H1 (cell line): Measurements from ENCODE around the gene DYNC1LI1. TPM values are rescaled to one million over a fixed set of nuclear protein-coding genes. Genes with fewer than 3 reads are reported as not detected.

ENCODE experiments used
- CTCF ChIA-PET: fragments of 300-600 bp; sonication (Branson Sonifier 250); formaldehyde crosslinking; loops from one replicate; lab custom pipeline; 2021; ENCODE audit not compliant: partially characterized antibody; lab: Charles Lee
- POLR2A ChIA-PET: fragments of 300-600 bp; sonication (Branson Sonifier 250); formaldehyde crosslinking; loops from one replicate; lab custom pipeline; 2021; ENCODE audit warnings: inconsistent platforms; ENCODE audit not compliant: partially characterized antibody; lab: Charles Lee
- DNase-seq, 2 experiments: peaks; one replicate each; pipeline versions ENCODE4 v3.0.0 to v3.0.0-alpha.2; 2010 to 2022; ENCODE audit warnings: low spot score in 2 of 2, low read depth in 1 of 2, mixed read lengths in 1 of 2
- FAIRE-seq: peaks from 2 replicates; lab custom pipeline; 2011; peaks lifted over from hg19 to GRCh38; lab: Jason Lieb, UNC
- H2AFZ ChIP-seq: 2 replicates; pipeline ENCODE4 v1.8.1; 2012; ENCODE audit warnings: low read length, inconsistent platforms
- H2AK5ac ChIP-seq: 2 replicates; pipeline ENCODE4 v1.6.1; 2013; ENCODE audit warnings: low read depth, low read length
- H2BK120ac ChIP-seq: replicated peaks from 2 replicates; pipeline ENCODE3; 2013; ENCODE audit warnings: low read depth, low read length, inconsistent platforms
- H2BK12ac ChIP-seq: 2 replicates; pipeline ENCODE4 v1.6.1; 2013; ENCODE audit warnings: low read depth, low read length
- H2BK15ac ChIP-seq: 2 replicates; pipeline ENCODE4 v1.6.1; 2013; ENCODE audit warnings: low read length
- H2BK20ac ChIP-seq: 2 replicates; pipeline ENCODE4 v1.6.1; 2013; ENCODE audit warnings: low read length
- H2BK5ac ChIP-seq: 2 replicates; pipeline ENCODE4 v1.6.1; 2013; ENCODE audit warnings: low read depth, low read length
- H3K14ac ChIP-seq: 2 replicates; pipeline ENCODE4 v1.6.1; 2013; ENCODE audit warnings: inconsistent platforms; ENCODE audit not compliant: insufficient read length
- H3K18ac ChIP-seq: 2 replicates; pipeline ENCODE4 v1.6.1; 2013; ENCODE audit warnings: low read length; ENCODE audit errors: extremely low read depth
- H3K23ac ChIP-seq: 2 replicates; pipeline ENCODE4 v1.6.1; 2013; ENCODE audit warnings: inconsistent platforms; ENCODE audit not compliant: insufficient read length
- H3K23me2 ChIP-seq: 2 replicates; pipeline ENCODE4 v1.6.1; 2013; ENCODE audit warnings: low read depth, low read length
- H3K27ac ChIP-seq: 2 replicates; pipeline ENCODE4 v1.6.1; 2011; ENCODE audit warnings: low read depth, low read length, inconsistent platforms
- H3K27me3 ChIP-seq, 4 experiments: replicated peaks in 1 of 4; 1 replicate in 1 of 4; 2 replicates in 3 of 4; pipeline versions ENCODE4 v1.6.1 to v1.8.1; 2011 to 2013; ENCODE audit warnings: low read length in 3 of 4, mild to moderate bottlenecking in 3 of 4, inconsistent platforms in 2 of 4, mixed read lengths in 2 of 4, moderate library complexity in 1 of 4; ENCODE audit not compliant: control insufficient read depth in 3 of 4, insufficient read depth in 3 of 4; ENCODE audit errors: extremely low read depth in 1 of 4
- H3K36me3 ChIP-seq, 4 experiments: 2 replicates each; pipeline versions ENCODE4 v1.6.1 to v1.8.1; 2011 to 2013; ENCODE audit warnings: mild to moderate bottlenecking in 4 of 4, low read length in 3 of 4, moderate library complexity in 2 of 4, control low read depth in 1 of 4, inconsistent platforms in 1 of 4; ENCODE audit not compliant: insufficient read depth in 4 of 4, control insufficient read depth in 2 of 4
- H3K4ac ChIP-seq: replicated peaks from 2 replicates; pipeline ENCODE3; 2013; ENCODE audit warnings: low read length, low read depth, mixed read lengths, inconsistent platforms; ENCODE audit not compliant: insufficient read length
- H3K4me1 ChIP-seq, 4 experiments: replicated peaks in 1 of 4; 1 replicate in 1 of 4; 2 replicates in 3 of 4; pipeline versions ENCODE4 v1.6.1 to v1.8.1; 2011 to 2013; ENCODE audit warnings: low read length in 3 of 4, inconsistent platforms in 2 of 4, mixed read lengths in 1 of 4; ENCODE audit not compliant: insufficient read depth in 4 of 4, control insufficient read depth in 3 of 4
- H3K4me2 ChIP-seq, 2 experiments: 2 replicates each; pipeline versions ENCODE4 v1.6.1 to v1.8.1; 2011 to 2013; ENCODE audit warnings: low read depth in 2 of 2, low read length in 2 of 2, control low read depth in 1 of 2, inconsistent platforms in 1 of 2, mild to moderate bottlenecking in 1 of 2; ENCODE audit not compliant: insufficient read depth in 1 of 2
- H3K4me3 ChIP-seq, 4 experiments: fragments of 200-600, 300-600 bp in 1 of 4; sonication (generic), shearing (Covaris generic), sonication (Bioruptor Twin) in 1 of 4; 2 replicates each; pipeline versions ENCODE4 v1.5.1 to v1.8.1; 2011 to 2016; ENCODE audit warnings: low read length in 4 of 4, low read depth in 3 of 4, control low read depth in 2 of 4, inconsistent platforms in 2 of 4, mild to moderate bottlenecking in 2 of 4, mixed read lengths in 1 of 4, moderate library complexity in 1 of 4; ENCODE audit not compliant: insufficient read depth in 2 of 4; ENCODE audit errors: extremely low read depth in 1 of 4
- H3K56ac ChIP-seq: replicated peaks from 2 replicates; pipeline ENCODE3; 2013; ENCODE audit warnings: low read depth, mild to moderate bottlenecking, mixed read lengths, low read length, inconsistent platforms; ENCODE audit not compliant: insufficient read length
- H3K79me1 ChIP-seq: 2 replicates; pipeline ENCODE4 v1.6.1; 2013; ENCODE audit warnings: low read depth, low read length, control low read depth
- H3K79me2 ChIP-seq, 2 experiments: 2 replicates each; pipeline versions ENCODE4 v1.6.1 to v1.8.1; 2012 to 2013; ENCODE audit warnings: low read length in 2 of 2, mild to moderate bottlenecking in 2 of 2, inconsistent platforms in 1 of 2; ENCODE audit not compliant: insufficient read depth in 2 of 2, control insufficient read depth in 1 of 2
- H3K9ac ChIP-seq, 4 experiments: replicated peaks in 1 of 4; 1 replicate in 1 of 4; 2 replicates in 3 of 4; pipeline versions ENCODE4 v1.6.1 to v1.8.1; 2011 to 2013; ENCODE audit warnings: low read depth in 3 of 4, low read length in 3 of 4, control low read depth in 2 of 4, mild to moderate bottlenecking in 2 of 4, moderate library complexity in 2 of 4, inconsistent platforms in 1 of 4; ENCODE audit errors: extremely low read depth in 1 of 4
- H3K9me3 ChIP-seq, 2 experiments: 2 replicates each; pipeline versions ENCODE4 v1.6.1 to v1.8.1; 2012 to 2013; ENCODE audit warnings: mild to moderate bottlenecking in 2 of 2, moderate library complexity in 2 of 2, control low read depth in 1 of 2, inconsistent platforms in 1 of 2, low read depth in 1 of 2, low read length in 1 of 2, mixed read lengths in 1 of 2; ENCODE audit not compliant: insufficient read depth in 2 of 2
- H4K20me1 ChIP-seq, 2 experiments: replicated peaks in 1 of 2; 2 replicates each; pipeline versions ENCODE3 to v1.8.1; 2011 to 2013; ENCODE audit warnings: inconsistent platforms in 2 of 2, low read length in 2 of 2, mild to moderate bottlenecking in 1 of 2; ENCODE audit not compliant: insufficient read depth in 2 of 2, control insufficient read depth in 1 of 2
- H4K5ac ChIP-seq: 2 replicates; pipeline ENCODE4 v1.6.1; 2013; ENCODE audit warnings: low read length, low read depth, mixed read lengths, inconsistent platforms; ENCODE audit not compliant: insufficient read length
- H4K8ac ChIP-seq: 2 replicates; pipeline ENCODE4 v1.8.0; 2013; ENCODE audit warnings: mild to moderate bottlenecking, moderate library complexity, low read length, inconsistent platforms; ENCODE audit not compliant: insufficient read depth; ENCODE audit errors: extremely low read depth
- H4K91ac ChIP-seq: replicated peaks from 2 replicates; pipeline ENCODE3; 2013; ENCODE audit warnings: low read length, mixed read lengths, inconsistent platforms; ENCODE audit not compliant: insufficient read length
- BRCA1 ChIP-seq: IDR thresholded peaks from 2 replicates; pipeline ENCODE4 v1.6.1; 2012; ENCODE audit warnings: low read depth, low read length, improper control_type of control experiment
- CBX5 ChIP-seq: fragments of 300-800, 300-1000 bp; sonication (generic); IDR thresholded peaks from 2 replicates; pipeline ENCODE4 v1.7.1; 2016; ENCODE audit warnings: antibody characterized with exemption, low read length, low read depth
- CREB1 ChIP-seq: IDR thresholded peaks from 2 replicates; pipeline ENCODE4 v1.6.1; 2012; ENCODE audit warnings: inconsistent platforms
- GABPA ChIP-seq: IDR thresholded peaks from 2 replicates; pipeline ENCODE4 v1.6.1; 2011; ENCODE audit warnings: mild to moderate bottlenecking, low read length, moderate library complexity, borderline replicate concordance; ENCODE audit not compliant: insufficient read depth
- HDAC2 ChIP-seq, 2 experiments: fragments of 300-600 bp in 1 of 2; sonication (generic) in 1 of 2; IDR thresholded peaks; 2 replicates each; pipeline ENCODE4 v1.6.1; 2011 to 2012; ENCODE audit warnings: low read depth in 2 of 2, low read length in 2 of 2, mild to moderate bottlenecking in 2 of 2, moderate library complexity in 2 of 2, borderline replicate concordance in 1 of 2, inconsistent platforms in 1 of 2
- HDAC6 ChIP-seq: IDR thresholded peaks from one replicate; pipeline ENCODE4 v1.7.1; 2012; ENCODE audit warnings: low read depth, mild to moderate bottlenecking, inconsistent platforms, low read length, moderate library complexity
- KDM5A ChIP-seq: fragments of 200-600 bp; IDR thresholded peaks from 2 replicates; pipeline ENCODE4 v1.7.1; 2012; ENCODE audit warnings: mild to moderate bottlenecking, low read length, inconsistent platforms, mixed read lengths
- POLR2A ChIP-seq, 2 experiments: IDR thresholded peaks; 1 replicate in 1 of 2; 2 replicates in 1 of 2; pipeline ENCODE4 v1.6.1; 2011; ENCODE audit warnings: low read depth in 2 of 2, low read length in 2 of 2, mild to moderate bottlenecking in 2 of 2; ENCODE audit errors: control extremely low read depth in 1 of 2
- POU5F1 ChIP-seq: IDR thresholded peaks from 2 replicates; pipeline ENCODE4 v1.6.1; 2011; ENCODE audit warnings: low read depth, mild to moderate bottlenecking, low read length, moderate library complexity
- RBBP5 ChIP-seq: IDR thresholded peaks from 2 replicates; pipeline ENCODE4 v1.7.1; 2012; ENCODE audit warnings: low read depth, mild to moderate bottlenecking, inconsistent platforms, low read length, moderate library complexity, borderline replicate concordance
- SIX5 ChIP-seq: IDR thresholded peaks from 2 replicates; pipeline ENCODE4 v1.6.1; 2011; ENCODE audit warnings: mild to moderate bottlenecking, low read depth, low read length
- SP1 ChIP-seq: IDR thresholded peaks from 2 replicates; pipeline ENCODE4 v1.6.1; 2011; ENCODE audit warnings: low read depth, low read length
- SP4 ChIP-seq: IDR thresholded peaks from 2 replicates; pipeline ENCODE4 v1.6.1; 2012; ENCODE audit warnings: low read length, inconsistent platforms
- WGBS, 2 experiments: shearing (Covaris generic) in 1 of 2; methylation state at CpG; one replicate each; pipeline versions ENCODE4 v1.1.6 to v1.1.7; 2013 to 2015; ENCODE audit warnings: low lambda C conversion rate in 2 of 2, mixed read lengths in 2 of 2, inconsistent platforms in 1 of 2, low coverage in 1 of 2, missing lambda C conversion rate in 1 of 2; ENCODE audit not compliant: insufficient replicate concordance in 2 of 2, insufficient coverage in 1 of 2, insufficient read length in 1 of 2; ENCODE audit errors: extremely low coverage in 1 of 2, missing lambda C conversion rate in 1 of 2; 5-methylcytosine and 5-hydroxymethylcytosine counted together
- polyA plus RNA-seq, 7 experiments: library from polyadenylated mRNA; depleted of rRNA in 3 of 7; stranded (reverse) in 5 of 7; unstranded in 2 of 7; fragments of >200 nt in 5 of 7; fragments of 200-250 nt in 2 of 7; gene quantifications; 1 replicate in 5 of 7; 2 replicates in 1 of 7; 4 replicates in 1 of 7; pipeline versions ENCODE4 v1.2.1 to v1.2.3, GENCODE V29; 2011 to 2013; ENCODE audit warnings: missing spikeins in 2 of 7, mixed read lengths in 2 of 7
- total RNA-seq: library from RNA; stranded (reverse); fragmentation: NEBNext Ultra II Directional; extraction: Animal tissue kit (Norgen Biotek cat#: 25700); gene quantifications from 2 replicates; pipeline ENCODE4 v1.2.1, GENCODE V29; 2021
- TF ChIP-seq, protein P1 (sequence below): IDR thresholded peaks from 2 replicates; pipeline ENCODE4 v1.6.1; 2012; ENCODE audit warnings: inconsistent platforms

Gene DYNC1LI1
- total and polyA plus RNA-seq, 2 of the 8 experiments (the other 6 are each of a cell fraction or from before 2014, with no cell fraction given), result 13.6 to 45.1 TPM

DNA sequence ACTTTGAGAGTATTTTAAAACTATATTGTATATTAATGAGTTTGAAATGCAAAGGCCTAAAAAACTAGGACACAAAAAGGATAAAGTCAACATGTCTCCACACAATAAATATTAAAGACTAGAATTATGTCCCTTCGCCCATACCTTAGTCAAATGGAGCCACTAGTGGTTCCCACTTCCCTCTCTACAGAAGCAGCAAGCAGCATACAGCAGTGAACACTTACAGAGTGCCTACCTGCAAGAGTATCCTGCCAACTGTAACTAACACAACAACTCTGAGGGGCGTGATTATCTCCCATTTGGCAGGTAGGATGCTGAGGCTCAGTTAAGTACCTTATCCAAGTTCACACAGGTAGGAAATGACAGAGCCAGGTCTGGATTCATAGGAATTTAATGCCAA, 17.2 kb downstream of the DYNC1LI1 start:
- no peak overlapping the region for H3K23ac ChIP-seq
- no peak overlapping the region for H4K8ac ChIP-seq
- H3K23me2 ChIP-seq, result no peaks in the 10 kb centered on the region
- no peak overlapping the region for H2BK15ac ChIP-seq
- no peak overlapping the region for H3K4me3 ChIP-seq
- peaks cover 0 to 5% (median under 1%) of the 10 kb centered on the region in 4 experiments; a peak in 2 of 7 replicates for H3K4me1 ChIP-seq
- H3K56ac ChIP-seq, result no peak overlapping the region
- ChIA-PET CTCF (interaction anchor here (0.9 to 1.1 kb wide), 2 partner anchors 26 to 74 kb away, joined by 3 to 4 read pairs; no protein-coding TSS in a partner anchor), POLR2A (no interaction called here)
- H3K79me1 ChIP-seq, result peaks cover 10% of the 10 kb centered on the region; the same call in 1 of the 2 replicates
- H4K20me1 ChIP-seq, result peaks cover 3 to 8% of the 10 kb centered on the region in 2 experiments
- H3K36me3 ChIP-seq, result no peaks in the 10 kb centered on the region
- no peak overlapping the region for H3K18ac ChIP-seq
- no peak overlapping the region for H2BK20ac ChIP-seq
- 87% methylated on average over 2 of the region's 2 CpGs; no CpG with 5 or more reads in 1 of the 2 experiments for WGBS, 2 experiments
- H3K14ac ChIP-seq, result no peak overlapping the region
- H3K4me2 ChIP-seq, result no peak overlapping the region
- FAIRE-seq (no peak), DNase-seq (no peak)
- H3K4ac ChIP-seq, result no peak overlapping the region
- no peak overlapping the region for H2BK12ac ChIP-seq
- H4K5ac ChIP-seq, result no peak overlapping the region
- H2BK120ac ChIP-seq, result no peak overlapping the region
- H4K91ac ChIP-seq, result no peak overlapping the region
- H2AK5ac ChIP-seq, result no peak overlapping the region
- no peak overlapping the region for H3K27ac ChIP-seq
- H3K27me3 ChIP-seq, result no peaks in the 10 kb centered on the region
- no peak overlapping the region for H2BK5ac ChIP-seq
- H2AFZ ChIP-seq, result no peak overlapping the region
- H3K79me2 ChIP-seq, result peaks cover 5 to 91% of the 10 kb centered on the region in 2 experiments; a peak in 3 of 4 replicates
- no peak overlapping the region for H3K9ac ChIP-seq
- no peaks in the 10 kb centered on the region for H3K9me3 ChIP-seq
- no peak for TF ChIP-seq POU5F1
- no peak for TF ChIP-seq POLR2A (IDR thresholded peaks at IDR 0.05; ENCODE audit: control extremely low read depth in 1 of 2, low read depth in 2 of 2, low read length in 2 of 2)
- TF ChIP-seq, protein P1, sequence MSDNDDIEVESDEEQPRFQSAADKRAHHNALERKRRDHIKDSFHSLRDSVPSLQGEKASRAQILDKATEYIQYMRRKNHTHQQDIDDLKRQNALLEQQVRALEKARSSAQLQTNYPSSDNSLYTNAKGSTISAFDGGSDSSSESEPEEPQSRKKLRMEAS, result no peak
- TF ChIP-seq HDAC2 (IDR thresholded peaks at IDR 0.05; ENCODE audit: borderline replicate concordance in 1 of 2, low read depth in 2 of 2, low read length in 2 of 2), result no peak
- TF ChIP-seq HDAC6, result no peak
- no peak for TF ChIP-seq SP4
- no peak for TF ChIP-seq BRCA1
- TF ChIP-seq SP1, result no peak
- TF ChIP-seq SIX5, result no peak
- no peak for TF ChIP-seq CBX5
- no peak for TF ChIP-seq GABPA
- no peak for TF ChIP-seq CREB1
- no peak for TF ChIP-seq RBBP5
- TF ChIP-seq KDM5A, result no peak
